CD4-positive, alpha-beta memory T cell (primary cell): Measurements from ENCODE around the gene GZMA. TPM values are rescaled to one million over a fixed set of nuclear protein-coding genes. Genes with fewer than 3 reads are reported as not detected.

Experiments used
- CTCF ChIA-PET: fragments of 350-600 bp; sonication (Branson Sonifier 250); formaldehyde crosslinking; loops from one replicate; lab custom pipeline; 2021; ENCODE audit warnings: inconsistent platforms; ENCODE audit not compliant: partially characterized antibody; lab: Charles Lee
- POLR2A ChIA-PET: fragments of 350-600 bp; sonication (Branson Sonifier 250); formaldehyde crosslinking; loops from one replicate; lab custom pipeline; 2021; ENCODE audit not compliant: partially characterized antibody; lab: Charles Lee
- DNase-seq, 5 donors: peaks; one replicate each; pipeline versions ENCODE4 v3.0.0 to v3.0.0-alpha.2; 2020 to 2022; ENCODE audit warnings: mixed read lengths in 1 of 5
- H3K27ac ChIP-seq: one replicate; pipeline ENCODE4 v1.7.0; 2013; ENCODE audit warnings: low read depth, low read length
- H3K27me3 ChIP-seq: 2 replicates; pipeline ENCODE4 v1.7.0; 2013; ENCODE audit warnings: mild to moderate bottlenecking, low read length, moderate library complexity; ENCODE audit not compliant: insufficient read depth
- H3K36me3 ChIP-seq: 2 replicates; pipeline ENCODE4 v1.7.0; 2013; ENCODE audit warnings: mild to moderate bottlenecking, low read length, moderate library complexity; ENCODE audit not compliant: insufficient read depth
- H3K4me1 ChIP-seq: 2 replicates; pipeline ENCODE4 v1.7.0; 2013; ENCODE audit warnings: mild to moderate bottlenecking, low read length, moderate library complexity; ENCODE audit not compliant: insufficient read depth
- H3K4me3 ChIP-seq, 2 donors: one replicate each; pipeline ENCODE4 v1.7.0; 2013; ENCODE audit warnings: low read length in 2 of 2, mild to moderate bottlenecking in 1 of 2
- H3K9me3 ChIP-seq, 2 donors: one replicate each; pipeline ENCODE4 v1.7.0; 2013; ENCODE audit warnings: low read length in 2 of 2, control low read depth in 1 of 2; ENCODE audit not compliant: control insufficient read depth in 1 of 2
- H3K27ac Mint-ChIP-seq, 7 donors: one replicate each; pipeline ENCODE4 v1.8.0; 2020 to 2021; ENCODE audit warnings: mixed read lengths in 7 of 7, mild to moderate bottlenecking in 6 of 7, inconsistent platforms in 3 of 7, moderate library complexity in 3 of 7
- H3K27me3 Mint-ChIP-seq, 2 donors: one replicate each; pipeline ENCODE4 v1.8.0; 2020 to 2021; ENCODE audit warnings: mixed read lengths in 2 of 2
- H3K36me3 Mint-ChIP-seq, 2 donors: one replicate each; pipeline ENCODE4 v1.8.0; 2020 to 2021; ENCODE audit warnings: mixed read lengths in 2 of 2, inconsistent platforms in 1 of 2, mild to moderate bottlenecking in 1 of 2
- H3K4me1 Mint-ChIP-seq, 4 donors: one replicate each; pipeline ENCODE4 v1.8.0; 2020 to 2021; ENCODE audit warnings: mixed read lengths in 4 of 4, mild to moderate bottlenecking in 1 of 4
- H3K4me3 Mint-ChIP-seq, 8 donors: one replicate each; pipeline ENCODE4 v1.8.0; 2020 to 2021; ENCODE audit warnings: mixed read lengths in 8 of 8, mild to moderate bottlenecking in 7 of 8, moderate library complexity in 6 of 8, inconsistent platforms in 3 of 8
- H3K9me3 Mint-ChIP-seq, 8 donors: one replicate each; pipeline ENCODE4 v1.8.0; 2020 to 2021; ENCODE audit warnings: mixed read lengths in 8 of 8, mild to moderate bottlenecking in 5 of 8, inconsistent platforms in 3 of 8, moderate library complexity in 1 of 8
- intact Hi-C: fragments of 100-400 bp; cut with micrococcal nuclease; formaldehyde crosslinking; loops from one replicate; pipeline ENCODE4 v1.15.1; 2023
- polyA plus RNA-seq, 2 donors: library from polyadenylated mRNA; unstranded; fragments of 300-500 nt; fragmentation: Illumina TruSeq; gene quantifications; one replicate each; pipeline ENCODE4 v1.2.3, GENCODE V29; 2021
- total RNA-seq, 2 experiments: library from RNA; stranded (reverse); gene quantifications; one replicate each; pipeline ENCODE4 v1.2.3, GENCODE V29; 2021

GZMA gene
- total RNA-seq (10 to 100 TPM; 25.0 to 28.2 TPM), polyA plus RNA-seq (100 to 1,000 TPM; 199 to 230 TPM)

GRCh38 chr5:55102348-55102747 is at the start of gene GZMA:
GZMA (plus strand) TSS chr5:55102646; CDS start chr5:55102683, 37 bp downstream.
- no peaks in the 10 kb centered on the region for H3K27me3 ChIP-seq
- peak within 1 kb of the TSS; percentile 34 to 56 for H3K4me3 ChIP-seq
- H3K36me3 ChIP-seq, result no peaks in the 10 kb centered on the region
- Mint-ChIP-seq H3K4me3 (peak within 1 kb of the TSS; percentile 83 to 96 (median 90)), H3K36me3 (peaks cover 27 to 29% of the 10 kb centered on the region in 2 donors), H3K4me1 (peaks cover 58 to 89% (median 75%) of the 10 kb centered on the region in 4 donors), H3K27ac (peak within 1 kb of the TSS; percentile 78 to 96 (median 91)), H3K9me3 (peaks cover 4 to 27% (median 21%) of the 10 kb centered on the region in 8 donors), H3K27me3 (no peaks in the 10 kb centered on the region)
- DNase-seq, result peak; percentile 66 to 81 (median 76)
- CTCF ChIA-PET, result interaction anchor here (1.2 to 9.9 kb wide), 7 partner anchors 37 to 159 kb away, joined by 3 to 92 read pairs (median 5); partner anchors contain the start of gene GZMK
- intact Hi-C loops, result loop anchor here (5.0 kb wide), 1 partner anchor 80 kb away; the partner anchor contains the start of gene GZMK
- no peaks in the 10 kb centered on the region for H3K9me3 ChIP-seq
- POLR2A ChIA-PET, result interaction anchor here (0.9 to 5.3 kb wide), 12 partner anchors 9 to 158 kb away, joined by 3 to 39 read pairs (median 5); partner anchors contain the start of gene ESM1
- H3K27ac ChIP-seq, result peak within 1 kb of the TSS; percentile 32
- H3K4me1 ChIP-seq, result peaks cover 61% of the 10 kb centered on the region

GRCh38 chr5:55055183-55055582 is 47.3 kb upstream of the GZMA start:
- no peak for DNase-seq
- Mint-ChIP-seq H3K9me3 (peaks cover 3 to 21% (median 16%) of the 10 kb centered on the region in 8 donors), H3K27ac (no peak overlapping the region), H3K36me3 (peaks cover 0 to 16% of the 10 kb centered on the region in 2 donors), H3K4me1 (peaks cover 0 to 2% (median under 1%) of the 10 kb centered on the region in 4 donors), H3K4me3 (no peak overlapping the region), H3K27me3 (no peaks in the 10 kb centered on the region)
- H3K27ac ChIP-seq, result no peak overlapping the region
- no peaks in the 10 kb centered on the region for H3K4me1 ChIP-seq
- H3K4me3 ChIP-seq, result no peak overlapping the region
- intact Hi-C loops, result no loop called here
- H3K36me3 ChIP-seq, result no peaks in the 10 kb centered on the region
- peaks cover 5% of the 10 kb centered on the region in 2 donors for H3K9me3 ChIP-seq
- H3K27me3 ChIP-seq, result no peaks in the 10 kb centered on the region
- CTCF ChIA-PET, result no interaction called here
- POLR2A ChIA-PET, result no interaction called here

GRCh38 chr5:55062039-55062779 is 40.2 kb upstream of the GZMA start:
- H3K36me3 ChIP-seq, result no peaks in the 10 kb centered on the region
- peak overlapping the region; percentile 50 to 92 (median 80) for H3K27ac Mint-ChIP-seq
- no peaks in the 10 kb centered on the region for H3K27me3 Mint-ChIP-seq
- H3K4me3 Mint-ChIP-seq, result peak overlapping the region; percentile 82 to 91 (median 88)
- intact Hi-C loops, result loop anchor here (1.0 to 5.0 kb wide), 3 partner anchors 35 to 39 kb away; no protein-coding TSS in a partner anchor
- CTCF ChIA-PET, result interaction anchor here (0.9 to 4.5 kb wide), 12 partner anchors 9 to 118 kb away, joined by 3 to 28 read pairs (median 6); no protein-coding TSS in a partner anchor
- no peaks in the 10 kb centered on the region for H3K27me3 ChIP-seq
- no peaks in the 10 kb centered on the region for H3K9me3 ChIP-seq
- H3K9me3 Mint-ChIP-seq, result peaks cover 0 to 2% (median 0%) of the 10 kb centered on the region in 8 donors
- POLR2A ChIA-PET, result interaction anchor here (0.7 to 4.6 kb wide), 14 partner anchors 10 to 451 kb away, joined by 3 to 55 read pairs (median 8); partner anchors contain the start of genes GZMA and GZMK
- peaks cover 38% of the 10 kb centered on the region for H3K4me1 ChIP-seq
- peak overlapping the region; percentile 2 to 41 for H3K4me3 ChIP-seq
- no peaks in the 10 kb centered on the region for H3K36me3 Mint-ChIP-seq
- DNase-seq, result peak; percentile 42 to 63 (median 57)
- H3K27ac ChIP-seq, result peak overlapping the region; percentile 1
- H3K4me1 Mint-ChIP-seq, result peaks cover 38 to 64% (median 50%) of the 10 kb centered on the region in 4 donors

GRCh38 chr5:55063220-55063863 is 39.1 kb upstream of the GZMA start:
- H3K9me3 ChIP-seq, result no peaks in the 10 kb centered on the region
- ChIA-PET POLR2A (interaction anchor here (3.5 to 3.9 kb wide), 2 partner anchors 26 to 33 kb away, joined by 33 to 55 read pairs; no protein-coding TSS in a partner anchor), CTCF (interaction anchor here (1.0 to 4.5 kb wide), 5 partner anchors 9 to 119 kb away, joined by 3 to 28 read pairs (median 4); no protein-coding TSS in a partner anchor)
- H3K4me3 Mint-ChIP-seq, result peak overlapping the region in 5 of 8 donors; percentile 34 to 91 (median 88)
- peak overlapping the region in 6 of 7 donors; percentile 9 to 80 (median 20) for H3K27ac Mint-ChIP-seq
- no peak overlapping the region for H3K4me3 ChIP-seq
- H3K9me3 Mint-ChIP-seq, result peaks cover 0 to 2% (median 0%) of the 10 kb centered on the region in 8 donors
- peaks cover 38% of the 10 kb centered on the region for H3K4me1 ChIP-seq
- no peaks in the 10 kb centered on the region for H3K36me3 Mint-ChIP-seq
- DNase-seq, result no peak
- H3K4me1 Mint-ChIP-seq, result peaks cover 38 to 69% (median 53%) of the 10 kb centered on the region in 4 donors
- no peaks in the 10 kb centered on the region for H3K27me3 Mint-ChIP-seq
- no peaks in the 10 kb centered on the region for H3K36me3 ChIP-seq
- no peak overlapping the region for H3K27ac ChIP-seq
- intact Hi-C loops, result loop anchor here (2.0 to 5.0 kb wide), 2 partner anchors 33 to 36 kb away; no protein-coding TSS in a partner anchor
- H3K27me3 ChIP-seq, result no peaks in the 10 kb centered on the region

GRCh38 chr5:55063899-55064298 is 38.5 kb upstream of the GZMA start:
- Mint-ChIP-seq H3K4me3 (peak overlapping the region in 3 of 8 donors; percentile 33 to 74 (median 64)), H3K9me3 (peaks cover 0 to 2% (median 0%) of the 10 kb centered on the region in 8 donors), H3K27me3 (no peaks in the 10 kb centered on the region), H3K36me3 (no peaks in the 10 kb centered on the region), H3K4me1 (peaks cover 38 to 69% (median 53%) of the 10 kb centered on the region in 4 donors), H3K27ac (peak overlapping the region; percentile 10 to 84 (median 70))
- H3K27me3 ChIP-seq, result no peaks in the 10 kb centered on the region
- intact Hi-C loops, result loop anchor here (2.0 to 5.0 kb wide), 2 partner anchors 33 to 37 kb away; no protein-coding TSS in a partner anchor
- H3K9me3 ChIP-seq, result no peaks in the 10 kb centered on the region
- no peak for DNase-seq
- H3K36me3 ChIP-seq, result no peaks in the 10 kb centered on the region
- CTCF ChIA-PET, result interaction anchor here (1.0 to 4.5 kb wide), 3 partner anchors 27 to 120 kb away, joined by 3 to 28 read pairs (median 18); no protein-coding TSS in a partner anchor
- peaks cover 38% of the 10 kb centered on the region for H3K4me1 ChIP-seq
- H3K4me3 ChIP-seq, result no peak overlapping the region
- no peak overlapping the region for H3K27ac ChIP-seq
- POLR2A ChIA-PET, result interaction anchor here (3.5 to 3.9 kb wide), 2 partner anchors 26 to 32 kb away, joined by 33 to 55 read pairs; no protein-coding TSS in a partner anchor

GRCh38 chr5:55064523-55064922 is 37.9 kb upstream of the GZMA start:
- ChIA-PET POLR2A (no interaction called here), CTCF (interaction anchor here (1.8 to 4.5 kb wide), 2 partner anchors 38 to 120 kb away, joined by 5 to 28 read pairs; partner anchors contain the start of gene GZMA)
- no peaks in the 10 kb centered on the region for H3K9me3 ChIP-seq
- H3K27ac ChIP-seq, result no peak overlapping the region
- intact Hi-C loops, result loop anchor here (5.0 kb wide), 1 partner anchor 37 kb away; no protein-coding TSS in a partner anchor
- no peaks in the 10 kb centered on the region for H3K36me3 ChIP-seq
- H3K4me3 ChIP-seq, result no peak overlapping the region
- Mint-ChIP-seq H3K4me1 (peaks cover 38 to 74% (median 53%) of the 10 kb centered on the region in 4 donors), H3K27me3 (no peaks in the 10 kb centered on the region), H3K9me3 (peaks cover 0 to 2% (median 0%) of the 10 kb centered on the region in 8 donors), H3K27ac (peak overlapping the region in 1 of 7 donors; percentile 17), H3K36me3 (no peaks in the 10 kb centered on the region), H3K4me3 (peak overlapping the region in 1 of 8 donors; percentile 13)
- no peaks in the 10 kb centered on the region for H3K27me3 ChIP-seq
- peaks cover 38% of the 10 kb centered on the region for H3K4me1 ChIP-seq
- DNase-seq, result no peak
